K562 (cell line): ENCODE measurements around the gene TMC4. TPM values are rescaled to one million over a fixed set of nuclear protein-coding genes. Genes with fewer than 3 reads are reported as not detected.

Experiments
- CHCHD3 ChIP-seq: fragments of 250-450 bp; sonication (Bioruptor Pico); IDR thresholded peaks from 2 replicates; pipeline ENCODE4 v2.1.2; 2022; ENCODE audit warnings: mild to moderate bottlenecking
- DMBX1 ChIP-seq: fragments of 250-450 bp; sonication (Bioruptor Pico); IDR thresholded peaks from 2 replicates; pipeline ENCODE4 v1.8.0; 2022; ENCODE audit warnings: inconsistent platforms, mild to moderate bottlenecking, moderate library complexity, borderline replicate concordance
- HDAC1 ChIP-seq, 2 experiments: fragments of 450-650 bp; IDR thresholded peaks; 2 replicates each; pipeline ENCODE4 v1.6.1; 2016 to 2017; ENCODE audit warnings: inconsistent platforms in 1 of 2, mild to moderate bottlenecking in 1 of 2, moderate library complexity in 1 of 2
- HDAC8 ChIP-seq: fragments of 450-650 bp; IDR thresholded peaks from 2 replicates; pipeline ENCODE4 v1.6.1; 2016; ENCODE audit warnings: mild to moderate bottlenecking, missing genetic modification characterization, moderate library complexity, missing compliant biosample characterization
- LARP7 ChIP-seq: fragments of 450-650 bp; IDR thresholded peaks from 2 replicates; pipeline ENCODE4 v1.6.1; 2016
- NFE2L1 ChIP-seq: fragments of 450-650 bp; IDR thresholded peaks from 2 replicates; pipeline ENCODE4 v1.6.1; 2016; ENCODE audit warnings: missing genetic modification characterization, low read depth, mild to moderate bottlenecking, missing compliant biosample characterization, moderate library complexity, borderline replicate concordance
- NR0B1 ChIP-seq: fragments of 450-650 bp; IDR thresholded peaks from one replicate; pipeline ENCODE4 v1.6.1; 2018; ENCODE audit warnings: mild to moderate bottlenecking, moderate library complexity; ENCODE audit not compliant: partially characterized antibody
- POLR2H ChIP-seq: IDR thresholded peaks from 2 replicates; pipeline ENCODE4 v1.6.1; 2016; ENCODE audit warnings: missing genetic modification characterization, low read depth, mild to moderate bottlenecking, control low read depth, missing compliant biosample characterization, moderate library complexity
- PPARD ChIP-seq: fragments of 250-450 bp; sonication (Bioruptor Pico); IDR thresholded peaks from 2 replicates; pipeline ENCODE4 v1.8.0; 2022; ENCODE audit warnings: inconsistent platforms, mild to moderate bottlenecking, moderate library complexity
- PTTG1 ChIP-seq: fragments of 450-650 bp; IDR thresholded peaks from 2 replicates; pipeline ENCODE4 v1.6.1; 2016; ENCODE audit warnings: low read depth, mild to moderate bottlenecking, missing genetic modification characterization, missing compliant biosample characterization
- SRSF3 ChIP-seq: fragments of 200-400 bp; formaldehyde crosslinking; IDR thresholded peaks from 2 replicates; pipeline ENCODE4 v1.6.1; 2016; ENCODE audit warnings: mild to moderate bottlenecking, low read length, moderate library complexity; ENCODE audit not compliant: insufficient read depth
- TARDBP ChIP-seq: fragments of 450-650 bp; IDR thresholded peaks from 2 replicates; pipeline ENCODE4 v1.6.1; 2016
- TCF7L2 ChIP-seq: fragments of 150-350 bp; IDR thresholded peaks from 2 replicates; pipeline ENCODE4 v1.6.1; 2016; ENCODE audit warnings: low read depth, mild to moderate bottlenecking, low read length, moderate library complexity
- YBX1 ChIP-seq: fragments of 450-650 bp; IDR thresholded peaks from 2 replicates; pipeline ENCODE4 v1.7.1; 2016; ENCODE audit warnings: mild to moderate bottlenecking
- ZBTB26 ChIP-seq: fragments of 450-650 bp; formaldehyde crosslinking; IDR thresholded peaks from 2 replicates; pipeline ENCODE4 v1.4.0; 2022; ENCODE audit warnings: missing genetic modification characterization
- ZBTB43 ChIP-seq: sonication (generic); formaldehyde crosslinking; IDR thresholded peaks from 2 replicates; pipeline ENCODE4 v1.8.0; 2023; ENCODE audit warnings: mild to moderate bottlenecking, missing genetic modification reagents
- ZNF766 ChIP-seq: fragments of 200-800 bp; sonication (Bioruptor generic); conservative IDR thresholded peaks from 2 replicates; pipeline ENCODE4 v1.6.1; 2016; ENCODE audit warnings: missing genetic modification characterization, missing compliant biosample characterization
- ZNF780A ChIP-seq: fragments of 250-450 bp; sonication (Bioruptor Pico); IDR thresholded peaks from 2 replicates; pipeline ENCODE4 v1.5.0; 2021; ENCODE audit warnings: mild to moderate bottlenecking
- polyA plus RNA-seq, 8 experiments: library from polyadenylated mRNA; depleted of rRNA in 4 of 8; stranded (reverse) in 5 of 8; unstranded in 3 of 8; fragments of >200 nt; fragmentation: Nextera tagmentation in 2 of 8; fragmentation: Illumina TruSeq in 1 of 8; extraction: Ambion mirVana in 2 of 8; extraction: Trizol in 1 of 8; gene quantifications; 2 replicates each; pipeline versions ENCODE4 v1.2.1 to v1.2.3, GENCODE V29; 2011 to 2014; ENCODE audit warnings: inconsistent platforms in 1 of 8, missing spikeins in 1 of 8
- total RNA-seq, 7 experiments: library from RNA; depleted of rRNA in 6 of 7; stranded (reverse); fragments of >200 nt in 6 of 7; fragmentation: Illumina TruSeq in 2 of 7; extraction: Trizol in 2 of 7; gene quantifications; 2 replicates each; pipeline versions ENCODE4 v1.2.1 to v1.2.3, GENCODE V29; 2011 to 2021; ENCODE audit warnings: low replicate concordance in 1 of 7
- TF ChIP-seq, protein P1 (sequence below): fragments of 450-650 bp; formaldehyde crosslinking; IDR thresholded peaks from 2 replicates; pipeline ENCODE4 v1.4.0; 2020; ENCODE audit warnings: mild to moderate bottlenecking
- TF ChIP-seq, protein P2 (sequence below), 2 experiments: fragments of 450-650 bp; conservative IDR thresholded peaks; 2 replicates each; pipeline ENCODE4 v1.6.1; 2017; ENCODE audit warnings: mild to moderate bottlenecking in 2 of 2, moderate library complexity in 2 of 2
- TF ChIP-seq, protein P3 (sequence below): sonication (generic); IDR thresholded peaks from 2 replicates; pipeline ENCODE4 v1.6.1; 2016

Gene TMC4
- total and polyA plus RNA-seq, 9 of the 15 experiments (the other 6 are each of a cell fraction or from before 2014, with no cell fraction given): 0.12 to 0.79 (median 0.36) TPM; not detected in 2

DNA sequence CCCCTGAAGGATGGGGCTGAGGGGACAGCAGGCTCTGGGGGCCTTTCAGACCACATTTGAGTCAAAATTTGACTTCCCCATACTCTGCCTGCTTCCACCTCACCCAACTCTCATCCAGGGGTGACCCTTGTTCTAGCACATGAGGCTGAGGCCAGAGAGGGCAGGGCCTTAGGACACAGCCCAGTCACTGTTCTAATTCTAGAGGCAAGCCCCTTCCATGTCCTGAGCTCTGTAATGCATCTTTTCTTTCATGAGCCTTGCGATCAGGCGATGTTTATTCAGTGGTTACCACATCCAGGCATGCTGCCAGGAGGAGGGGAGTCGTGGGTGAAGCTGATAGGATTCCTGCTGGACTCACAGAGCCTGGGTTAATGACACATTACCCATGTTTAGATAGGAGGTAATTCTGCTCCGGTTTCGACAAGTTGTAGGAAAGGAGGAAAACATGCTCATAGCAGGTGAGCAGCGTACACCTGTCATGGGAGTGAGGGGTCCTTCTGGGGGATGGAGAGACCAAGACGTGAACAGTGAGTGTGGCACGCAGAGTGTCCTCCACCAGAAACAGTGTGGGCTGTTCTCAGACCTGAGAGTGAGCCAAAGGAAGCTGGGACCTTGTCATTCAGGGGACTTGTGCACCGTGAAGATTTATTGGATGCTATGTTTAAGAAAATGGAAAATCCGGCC, 37.0 kb upstream of the TMC4 start (continued):
- TF ChIP-seq ZNF766 (CRISPR knock-in tag) (peak; percentile 60; the same call in 1 of the 2 replicates), POLR2H (tag) (no peak), NR0B1 (no peak), NFE2L1 (tag) (no peak), ZBTB43 (CRISPR knock-in tag) (peak; percentile 52; the same call in 1 of the 2 replicates), CHCHD3 (CRISPR knock-in tag) (no peak), HDAC1 (IDR thresholded peaks at IDR 0.05) (peak in 1 of 2 experiments; percentile 64; a peak in 2 of 4 replicates), SRSF3 (no peak), HDAC8 (tag) (no peak), ZNF780A (no peak), ZBTB26 (CRISPR knock-in tag) (no peak), PPARD (no peak), DMBX1 (CRISPR knock-in tag) (no peak), TARDBP (0 out of 2 replicates have a peak, but pooled peaks have one; percentile 61), TCF7L2 (no peak), YBX1 (no peak), PTTG1 (tag) (no peak), LARP7 (no peak)
- TF ChIP-seq, protein P1, sequence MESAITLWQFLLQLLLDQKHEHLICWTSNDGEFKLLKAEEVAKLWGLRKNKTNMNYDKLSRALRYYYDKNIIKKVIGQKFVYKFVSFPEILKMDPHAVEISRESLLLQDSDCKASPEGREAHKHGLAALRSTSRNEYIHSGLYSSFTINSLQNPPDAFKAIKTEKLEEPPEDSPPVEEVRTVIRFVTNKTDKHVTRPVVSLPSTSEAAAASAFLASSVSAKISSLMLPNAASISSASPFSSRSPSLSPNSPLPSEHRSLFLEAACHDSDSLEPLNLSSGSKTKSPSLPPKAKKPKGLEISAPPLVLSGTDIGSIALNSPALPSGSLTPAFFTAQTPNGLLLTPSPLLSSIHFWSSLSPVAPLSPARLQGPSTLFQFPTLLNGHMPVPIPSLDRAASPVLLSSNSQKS (CRISPR knock-in tag): no peak
- TF ChIP-seq, protein P2, sequence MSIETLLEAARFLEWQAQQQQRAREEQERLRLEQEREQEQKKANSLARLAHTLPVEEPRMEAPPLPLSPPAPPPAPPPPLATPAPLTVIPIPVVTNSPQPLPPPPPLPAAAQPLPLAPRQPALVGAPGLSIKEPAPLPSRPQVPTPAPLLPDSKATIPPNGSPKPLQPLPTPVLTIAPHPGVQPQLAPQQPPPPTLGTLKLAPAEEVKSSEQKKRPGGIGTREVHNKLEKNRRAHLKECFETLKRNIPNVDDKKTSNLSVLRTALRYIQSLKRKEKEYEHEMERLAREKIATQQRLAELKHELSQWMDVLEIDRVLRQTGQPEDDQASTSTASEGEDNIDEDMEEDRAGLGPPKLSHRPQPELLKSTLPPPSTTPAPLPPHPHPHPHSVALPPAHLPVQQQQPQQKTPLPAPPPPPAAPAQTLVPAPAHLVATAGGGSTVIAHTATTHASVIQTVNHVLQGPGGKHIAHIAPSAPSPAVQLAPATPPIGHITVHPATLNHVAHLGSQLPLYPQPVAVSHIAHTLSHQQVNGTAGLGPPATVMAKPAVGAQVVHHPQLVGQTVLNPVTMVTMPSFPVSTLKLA (conservative IDR thresholded peaks at IDR 0.05): peak; percentile 62 to 81
- TF ChIP-seq, protein P3, sequence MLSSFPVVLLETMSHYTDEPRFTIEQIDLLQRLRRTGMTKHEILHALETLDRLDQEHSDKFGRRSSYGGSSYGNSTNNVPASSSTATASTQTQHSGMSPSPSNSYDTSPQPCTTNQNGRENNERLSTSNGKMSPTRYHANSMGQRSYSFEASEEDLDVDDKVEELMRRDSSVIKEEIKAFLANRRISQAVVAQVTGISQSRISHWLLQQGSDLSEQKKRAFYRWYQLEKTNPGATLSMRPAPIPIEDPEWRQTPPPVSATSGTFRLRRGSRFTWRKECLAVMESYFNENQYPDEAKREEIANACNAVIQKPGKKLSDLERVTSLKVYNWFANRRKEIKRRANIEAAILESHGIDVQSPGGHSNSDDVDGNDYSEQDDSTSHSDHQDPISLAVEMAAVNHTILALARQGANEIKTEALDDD: peak; percentile 99
